GM12878 (cell line): ENCODE data around the gene CALN1. TPM values are rescaled to one million over a fixed set of nuclear protein-coding genes. Genes with fewer than 3 reads are reported as not detected.

Experiments used
- ATAC-seq: fragments of 200-7000 bp; cut with Tn5 transposase; 3 replicates; pipeline ENCODE4 v1.9.1; 2020; ENCODE audit warnings: mild to moderate bottlenecking, moderate library complexity
- BruUV-seq: library from RNA; stranded (reverse); fragments of 400-500 nt; replicated peaks from 2 replicates; lab custom pipeline; 2021; lab: Mats Ljungman, UMichigan
- CTCF ChIA-PET: fragments of 300-600 bp; sonication (Branson Sonifier 250); formaldehyde crosslinking; extraction: SDS; loops from one replicate; lab custom pipeline; 2021; ENCODE audit warnings: inconsistent platforms; lab: Yijun Ruan, JAX
- POLR2A ChIA-PET: fragments of 350-600 bp; formaldehyde crosslinking; extraction: SDS; loops from one replicate; lab custom pipeline; 2021; ENCODE audit warnings: inconsistent platforms; lab: Charles Lee
- RAD21 ChIA-PET: fragments of 300-600 bp; sonication (Branson Sonifier 250); formaldehyde crosslinking; loops from one replicate; lab custom pipeline; 2023; ENCODE audit warnings: antibody characterized with exemption; ENCODE audit not compliant: unreplicated experiment; lab: Charles Lee
- SMC1A ChIA-PET: fragments of 300-600 bp; sonication (Branson Sonifier 250); formaldehyde crosslinking; loops from one replicate; lab custom pipeline; 2023; ENCODE audit not compliant: unreplicated experiment, uncharacterized antibody; lab: Charles Lee
- DNase-seq: peaks from one replicate; pipeline ENCODE4 v3.0.0-alpha.2; 2011; ENCODE audit warnings: low read depth, low spot score
- FAIRE-seq: peaks from 3 replicates; lab custom pipeline; 2011; peaks lifted over from hg19 to GRCh38; lab: Jason Lieb, UNC
- H2AFZ ChIP-seq: 2 replicates; pipeline ENCODE4 v1.6.0; 2011; ENCODE audit warnings: low read depth, low read length, control low read depth; ENCODE audit not compliant: control insufficient read depth
- H3K27ac ChIP-seq: 2 replicates; pipeline ENCODE4 v1.5.1; 2011; ENCODE audit warnings: control low read depth; ENCODE audit not compliant: control insufficient read depth, insufficient read depth
- H3K27me3 ChIP-seq, 2 experiments: replicated peaks in 1 of 2; 2 replicates each; pipeline versions ENCODE4 v1.6.0 to v1.6.1; 2011; ENCODE audit warnings: low read length in 1 of 2; ENCODE audit not compliant: control insufficient read depth in 2 of 2, insufficient read depth in 2 of 2
- H3K36me3 ChIP-seq, 2 experiments: 2 replicates each; pipeline ENCODE4 v1.5.1; 2011; ENCODE audit warnings: low read length in 1 of 2; ENCODE audit not compliant: control insufficient read depth in 2 of 2, insufficient read depth in 2 of 2
- H3K4me1 ChIP-seq: 2 replicates; pipeline ENCODE4 v1.6.1; 2011; ENCODE audit warnings: mild to moderate bottlenecking, low read length, moderate library complexity, mixed read lengths; ENCODE audit not compliant: control insufficient read depth, insufficient read depth
- H3K4me2 ChIP-seq: 2 replicates; pipeline ENCODE4 v1.6.0; 2011; ENCODE audit warnings: control low read depth; ENCODE audit not compliant: control insufficient read depth, insufficient read depth
- H3K4me3 ChIP-seq: fragments of 200-600 bp; sonication (generic); 2 replicates; pipeline ENCODE4 v1.5.1; 2016
- H3K79me2 ChIP-seq: 2 replicates; pipeline ENCODE4 v1.6.0; 2011; ENCODE audit warnings: low read length; ENCODE audit not compliant: control insufficient read depth, insufficient read depth
- H3K9ac ChIP-seq: 2 replicates; pipeline ENCODE4 v1.8.0; 2011; ENCODE audit warnings: low read length, control low read depth, mixed read lengths; ENCODE audit not compliant: control insufficient read depth, insufficient read depth
- H3K9me3 ChIP-seq: replicated peaks from 3 replicates; pipeline ENCODE4 v1.5.1; 2011; ENCODE audit warnings: mild to moderate bottlenecking, low read length; ENCODE audit not compliant: control insufficient read depth, insufficient read depth
- H4K20me1 ChIP-seq: 2 replicates; pipeline ENCODE4 v1.6.0; 2011; ENCODE audit not compliant: control insufficient read depth, insufficient read depth
- BACH1 ChIP-seq: fragments of 450-650 bp; IDR thresholded peaks from 2 replicates; pipeline ENCODE4 v1.6.1; 2017; ENCODE audit warnings: mild to moderate bottlenecking, borderline replicate concordance
- GABPA ChIP-seq: IDR thresholded peaks from 2 replicates; pipeline ENCODE4 v1.6.1; 2014; ENCODE audit warnings: antibody characterized with exemption, low read depth, mild to moderate bottlenecking, inconsistent platforms
- IKZF2 ChIP-seq, 2 experiments: fragments of 450-650 bp; IDR thresholded peaks; 2 replicates each; pipeline ENCODE4 v1.6.1; 2017; ENCODE audit warnings: mild to moderate bottlenecking in 2 of 2, moderate library complexity in 2 of 2
- JUNB ChIP-seq: IDR thresholded peaks from 2 replicates; pipeline ENCODE4 v1.6.1; 2016; ENCODE audit warnings: antibody characterized with exemption, mild to moderate bottlenecking
- KLF5 ChIP-seq: fragments of 450-650 bp; IDR thresholded peaks from 2 replicates; pipeline ENCODE4 v1.6.1; 2014; ENCODE audit warnings: mild to moderate bottlenecking; ENCODE audit not compliant: partially characterized antibody
- PAX5 ChIP-seq: IDR thresholded peaks from 2 replicates; pipeline ENCODE4 v1.6.1; 2011; ENCODE audit warnings: low read depth, low read length, borderline replicate concordance
- PKNOX1 ChIP-seq: fragments of 450-650 bp; IDR thresholded peaks from 2 replicates; pipeline ENCODE4 v1.6.1; 2016; ENCODE audit warnings: mild to moderate bottlenecking
- PRDM15 ChIP-seq: fragments of 450-650 bp; formaldehyde crosslinking; IDR thresholded peaks from 2 replicates; pipeline ENCODE4 v1.4.0; 2020; ENCODE audit warnings: mild to moderate bottlenecking, moderate library complexity
- ZNF207 ChIP-seq: fragments of 450-650 bp; IDR thresholded peaks from 2 replicates; pipeline ENCODE4 v1.6.1; 2014; ENCODE audit warnings: antibody characterized with exemption, mild to moderate bottlenecking, borderline replicate concordance
- ZNF24 ChIP-seq: fragments of 450-650 bp; IDR thresholded peaks from 2 replicates; pipeline ENCODE4 v1.6.1; 2017; ENCODE audit warnings: antibody characterized with exemption, mild to moderate bottlenecking
- ZNF274 ChIP-seq: IDR thresholded peaks from one replicate; pipeline ENCODE4 v1.8.0; 2011; ENCODE audit not compliant: insufficient read length, insufficient read depth
- ZNF622 ChIP-seq: fragments of 450-650 bp; IDR thresholded peaks from 2 replicates; pipeline ENCODE4 v1.6.1; 2017; ENCODE audit warnings: mild to moderate bottlenecking, inconsistent platforms
- ZZZ3 ChIP-seq: IDR thresholded peaks from 2 replicates; pipeline ENCODE4 v1.6.1; 2011; ENCODE audit warnings: low read depth; ENCODE audit not compliant: control insufficient read depth, insufficient read length
- WGBS: methylation state at CpG from one replicate; pipeline ENCODE4 v1.1.6; 2016; ENCODE audit warnings: low lambda C conversion rate; ENCODE audit not compliant: insufficient replicate concordance, insufficient coverage; ENCODE audit errors: missing lambda C conversion rate; 5-methylcytosine and 5-hydroxymethylcytosine counted together
- in situ Hi-C: fragments of 300-500 bp; cut with MboI; formaldehyde crosslinking; loops from 9 replicates; pipeline ENCODE4 v1.14.3; 2018; ENCODE audit warnings: mixed read lengths
- intact Hi-C: fragments of 100-400 bp; cut with micrococcal nuclease; formaldehyde crosslinking; loops from one replicate; pipeline ENCODE4 v1.14.2; 2022; ENCODE audit not compliant: unreplicated experiment
- polyA plus RNA-seq, 11 experiments: library from polyadenylated mRNA; depleted of rRNA in 4 of 11; unstranded in 6 of 11; stranded (reverse) in 5 of 11; fragments of >200 nt; fragmentation: Nextera tagmentation in 4 of 11; fragmentation: Illumina TruSeq in 1 of 11; extraction: Ambion mirVana in 4 of 11; extraction: Trizol in 1 of 11; gene quantifications; 1 replicate in 1 of 11; 2 replicates in 10 of 11; pipeline versions ENCODE4 v1.2.1 to v1.2.3, GENCODE V29; 2011 to 2016; ENCODE audit warnings: inconsistent platforms in 2 of 11, missing spikeins in 2 of 11, low read depth in 1 of 11
- total RNA-seq, 4 experiments: library from RNA; depleted of rRNA in 3 of 4; stranded (reverse); fragments of >200 nt in 3 of 4; fragmentation: Illumina TruSeq in 1 of 4; extraction: Trizol in 1 of 4; gene quantifications; 2 replicates each; pipeline versions ENCODE4 v1.2.1 to v1.2.3, GENCODE V29; 2013 to 2021
- TF ChIP-seq, protein P1 (sequence below), 3 experiments: IDR thresholded peaks in 2 of 3; conservative IDR thresholded peaks in 1 of 3; 2 replicates each; pipeline ENCODE4 v1.5.1; 2011; ENCODE audit warnings: low read depth in 3 of 3, low read length in 3 of 3, mild to moderate bottlenecking in 3 of 3, control low read depth in 2 of 3, moderate library complexity in 2 of 3, inconsistent platforms in 1 of 3, mixed read lengths in 1 of 3; ENCODE audit not compliant: control insufficient read depth in 2 of 3, insufficient read depth in 1 of 3; ENCODE audit errors: extremely low read depth in 1 of 3

Gene CALN1
- total and polyA plus RNA-seq, 10 of the 15 experiments (the other 5 are each of a cell fraction or from before 2014, with no cell fraction given) = 0.48 to 15.3 (median 1.6) TPM

- Histone ChIP-seq H3K27me3 (no peaks in the 10 kb centered on the region), H3K27ac (no peak overlapping the region), H3K36me3 (no peaks in the 10 kb centered on the region), H3K79me2 (no peaks in the 10 kb centered on the region), H4K20me1 (no peaks in the 10 kb centered on the region), H3K4me3 (no peak overlapping the region), H3K9me3 (no peaks in the 10 kb centered on the region), H3K4me1 (no peaks in the 10 kb centered on the region), H3K9ac (no peak overlapping the region), H3K4me2 (no peak overlapping the region), H2AFZ (no peak overlapping the region)
- ATAC-seq (no peak), DNase-seq (no peak), FAIRE-seq (no peak)
- in situ Hi-C loops = no loop called here
- WGBS = 23% methylated on average over 4 of the region's 4 CpGs
- ChIA-PET CTCF (no interaction called here), RAD21 (no interaction called here), POLR2A (no interaction called here), SMC1A (no interaction called here)
- intact Hi-C loops = no loop called here
- BruUV-seq = no TSS peak
- TF ChIP-seq, protein P1, sequence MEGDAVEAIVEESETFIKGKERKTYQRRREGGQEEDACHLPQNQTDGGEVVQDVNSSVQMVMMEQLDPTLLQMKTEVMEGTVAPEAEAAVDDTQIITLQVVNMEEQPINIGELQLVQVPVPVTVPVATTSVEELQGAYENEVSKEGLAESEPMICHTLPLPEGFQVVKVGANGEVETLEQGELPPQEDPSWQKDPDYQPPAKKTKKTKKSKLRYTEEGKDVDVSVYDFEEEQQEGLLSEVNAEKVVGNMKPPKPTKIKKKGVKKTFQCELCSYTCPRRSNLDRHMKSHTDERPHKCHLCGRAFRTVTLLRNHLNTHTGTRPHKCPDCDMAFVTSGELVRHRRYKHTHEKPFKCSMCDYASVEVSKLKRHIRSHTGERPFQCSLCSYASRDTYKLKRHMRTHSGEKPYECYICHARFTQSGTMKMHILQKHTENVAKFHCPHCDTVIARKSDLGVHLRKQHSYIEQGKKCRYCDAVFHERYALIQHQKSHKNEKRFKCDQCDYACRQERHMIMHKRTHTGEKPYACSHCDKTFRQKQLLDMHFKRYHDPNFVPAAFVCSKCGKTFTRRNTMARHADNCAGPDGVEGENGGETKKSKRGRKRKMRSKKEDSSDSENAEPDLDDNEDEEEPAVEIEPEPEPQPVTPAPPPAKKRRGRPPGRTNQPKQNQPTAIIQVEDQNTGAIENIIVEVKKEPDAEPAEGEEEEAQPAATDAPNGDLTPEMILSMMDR (IDR thresholded peaks at IDR 0.05 in 2 of 3, conservative IDR thresholded peaks at IDR 0.05 in 1 of 3; ENCODE audit: control insufficient read depth in 2 of 3, extremely low read depth in 1 of 3, insufficient read depth in 1 of 3, low read depth in 3 of 3, low read length in 3 of 3) = no peak
- no peak for TF ChIP-seq BACH1
- TF ChIP-seq ZNF274 = no peak
- TF ChIP-seq KLF5 = no peak
- no peak for TF ChIP-seq GABPA
- TF ChIP-seq ZNF622 = no peak
- no peak for TF ChIP-seq IKZF2 (IDR thresholded peaks at IDR 0.05)
- no peak for TF ChIP-seq PAX5
- no peak for TF ChIP-seq ZZZ3
- TF ChIP-seq PKNOX1 = no peak
- TF ChIP-seq PRDM15 (CRISPR knock-in tag) = no peak
- TF ChIP-seq ZNF24 = no peak
- TF ChIP-seq JUNB = no peak
- no peak for TF ChIP-seq ZNF207
Observed at GRCh38 chr7:72254455-72254854, 157.7 kb downstream of the CALN1 start.
